GM12872 (cell line): Measurements from ENCODE around the gene ANXA6.

Experiments used
- CTCF ChIP-seq: IDR thresholded peaks from 3 replicates; pipeline ENCODE4 v1.5.1; 2011; ENCODE audit warnings: low read depth, mild to moderate bottlenecking, low read length, moderate library complexity; ENCODE audit not compliant: insufficient read depth

ANXA6 gene

DNA sequence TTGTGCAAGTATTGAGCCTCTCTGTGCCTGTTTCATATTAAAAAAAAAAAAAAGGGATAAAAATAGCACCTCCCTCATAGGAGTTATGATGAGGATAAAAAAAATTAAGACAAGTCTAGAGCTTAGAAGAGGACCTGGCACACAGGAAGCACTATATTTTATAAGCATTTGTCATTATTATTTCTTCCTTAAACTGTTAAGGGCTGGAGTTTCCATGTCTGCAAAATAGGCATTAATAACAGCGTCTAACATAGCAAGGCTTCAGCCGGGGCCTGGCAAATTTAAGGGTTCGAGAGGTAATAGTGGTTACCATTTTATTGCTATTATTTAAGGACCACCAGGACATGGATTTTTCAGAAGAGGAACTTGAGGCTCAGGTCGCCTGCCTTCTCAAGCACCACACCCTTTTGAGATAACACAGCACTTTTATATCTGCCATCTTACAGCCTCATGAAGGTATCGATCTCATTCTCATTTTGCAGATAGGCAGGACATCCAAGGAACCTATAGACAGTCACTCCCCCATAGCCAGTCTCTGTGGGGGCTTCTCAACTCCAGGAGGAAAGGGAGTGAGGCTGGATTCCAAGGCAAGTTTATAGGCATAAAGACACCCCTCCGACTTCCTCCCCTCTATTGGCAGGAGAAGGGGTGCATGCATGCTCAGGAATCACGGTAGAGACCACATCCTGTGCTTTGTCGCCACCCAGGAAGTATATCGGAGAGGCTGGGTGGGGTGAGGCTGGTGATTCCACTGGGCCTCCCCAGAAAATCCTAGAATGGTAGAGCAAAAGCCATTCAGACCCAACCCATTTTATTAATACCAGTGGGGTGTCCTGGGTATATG is 2.4 kb downstream of the ANXA6 start:
- no peak for TF ChIP-seq CTCF

DNA sequence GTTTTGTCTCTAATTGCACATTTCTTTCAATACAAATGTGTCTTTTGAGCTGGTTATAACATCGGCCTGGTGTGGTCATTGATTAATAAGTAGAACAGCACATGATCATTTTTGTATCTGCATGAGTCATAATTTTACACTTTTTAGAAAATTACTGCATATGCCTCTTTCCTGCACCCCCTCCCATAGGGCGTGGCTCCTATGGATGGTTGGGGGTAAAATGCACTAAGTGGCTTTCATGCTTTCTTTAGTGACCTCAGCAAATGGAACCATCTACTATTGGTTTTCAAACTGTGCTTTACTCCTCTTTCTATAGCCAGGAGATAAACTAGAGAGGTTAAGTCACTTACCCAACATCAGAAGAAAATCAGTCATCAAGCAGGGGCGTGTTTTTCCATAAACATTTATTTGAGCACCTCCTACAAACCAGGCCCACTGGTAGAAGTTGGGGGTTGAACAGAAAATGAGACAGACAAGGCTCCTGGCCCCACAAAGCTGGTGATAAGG is 3.8 kb downstream of the ANXA6 start:
- no peak for TF ChIP-seq CTCF

DNA sequence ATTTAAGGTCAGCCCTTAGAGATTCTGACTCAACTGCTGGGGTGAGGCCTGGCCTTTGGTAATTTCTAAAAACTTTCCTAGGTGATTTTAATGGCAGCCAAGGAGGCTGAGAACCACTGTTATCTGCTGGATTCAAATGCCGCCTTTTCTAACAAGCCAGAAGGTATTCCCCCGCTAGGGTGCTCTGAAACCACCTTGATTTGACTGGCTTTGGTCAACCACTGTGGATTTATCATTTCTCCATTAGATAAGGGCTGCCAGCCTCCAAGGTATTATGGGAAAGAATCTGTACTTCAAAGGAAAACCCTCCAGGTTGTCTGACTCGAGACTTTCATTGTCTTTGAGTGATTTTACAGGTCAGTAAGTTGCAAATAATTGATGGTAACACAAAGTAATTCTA is 4.3 kb downstream of the ANXA6 start:
- TF ChIP-seq CTCF, result no peak

- no peak for TF ChIP-seq CTCF
These were observed 5.8 kb downstream of the ANXA6 start for GRCh38 chr5:151151793-151152192.

GRCh38 chr5:151151263-151151660 is 6.3 kb downstream of the ANXA6 start:
- TF ChIP-seq CTCF, result no peak

DNA sequence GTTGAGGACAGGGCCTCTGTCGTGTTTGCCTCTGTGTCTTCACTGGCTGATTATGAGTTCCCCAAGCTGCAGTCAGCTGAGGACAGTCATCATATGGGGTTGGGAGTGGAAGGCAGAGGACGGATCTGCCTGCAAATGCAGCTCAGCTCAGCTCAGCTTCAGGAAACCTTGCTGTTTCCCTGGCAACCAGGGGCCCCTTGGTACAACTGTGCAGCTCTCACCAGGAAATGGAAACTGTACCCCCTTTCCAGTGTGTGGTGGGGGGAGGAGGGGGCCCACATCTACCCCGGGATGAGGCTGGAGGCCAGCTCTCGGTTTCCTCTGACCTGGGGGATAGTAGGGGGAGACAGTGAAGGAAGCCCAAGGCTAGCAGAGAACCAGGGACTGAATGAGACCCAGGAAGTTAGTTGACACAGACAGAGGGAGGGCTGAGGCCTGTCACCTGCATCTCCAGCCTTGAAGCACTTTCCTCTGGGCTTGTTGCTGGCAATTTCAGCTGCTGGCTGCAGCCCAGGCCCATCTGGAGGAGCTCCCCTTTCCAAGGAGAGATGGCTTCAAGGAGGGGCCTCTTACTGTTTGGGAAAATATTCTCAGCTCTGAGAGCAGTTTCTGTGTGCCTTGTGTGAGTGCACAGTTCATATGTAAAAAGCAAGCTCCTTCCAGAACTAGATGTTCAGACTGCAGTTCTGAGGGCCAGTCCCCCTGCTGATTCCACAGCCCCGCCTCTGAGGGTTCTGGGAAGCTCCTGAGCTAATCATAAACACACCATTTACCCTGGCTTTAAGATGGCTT is 6.9 kb downstream of the ANXA6 start:
- no peak for TF ChIP-seq CTCF

GRCh38 chr5:151148583-151148982 is 9.0 kb downstream of the ANXA6 start:
- no peak for TF ChIP-seq CTCF
